ENCODE data around the gene LOXL3.
A peak's percentile ranks its signal among the peaks of the same experiment; 100 is the strongest.
"Not testable (repeated sequence)": the region's sequence is repeated elsewhere in the genome, so short reads cannot be mapped to it uniquely, and the experiment has no call there.

Gene LOXL3

GRCh38 chr2:74491648-74492544 is 61.8 kb downstream of the LOXL3 start:
- DNase-seq (ENCODE audit: low read depth in 2 of 2), result no peak

GRCh38 chr2:74489906-74490305 is 63.8 kb downstream of the LOXL3 start:
- DNase-seq (ENCODE audit: low read depth in 2 of 2), result no peak

GRCh38 chr2:74488643-74489481 is 64.9 kb downstream of the LOXL3 start:
- no peak for DNase-seq (ENCODE audit: low read depth in 2 of 2)

- no peak for DNase-seq (ENCODE audit: low read depth in 2 of 2)
Observed at GRCh38 chr2:74486141-74486540, 67.6 kb downstream of the LOXL3 start.

- DNase-seq (ENCODE audit: low read depth in 2 of 2), result not testable (repeated sequence)
Observed at GRCh38 chr2:74483675-74484164, 70.0 kb downstream of the LOXL3 start.

GRCh38 chr2:74482801-74483674 is 70.7 kb downstream of the LOXL3 start, which contains the start of the genes CCDC142 and TTC31:
Gene CCDC142, minus strand, starts transcription at chr2:74482998. Its CDS starts 161 bp downstream, at chr2:74482837.
Gene TTC31, plus strand, starts transcription at chr2:74483081. Its CDS starts 15 bp downstream, at chr2:74483096.
- DNase-seq (ENCODE audit: low read depth in 2 of 2), result peak; percentile 81 to 83

Data from stimulated activated CD4-positive, alpha-beta T cell treated with anti-CD3 and anti-CD28 coated beads, Interleukin-1b, Interleukin-23, amount 100 ng/mL, for 1 hour (primary cell).